Astrocyte (in vitro differentiated cells and primary cell): ENCODE data around the gene TEX51.

Source experiments
- EZH2 ChIP-seq: IDR thresholded peaks from 2 replicates; pipeline ENCODE4 v1.6.1; 2012; ENCODE audit warnings: mild to moderate bottlenecking, low read length, inconsistent platforms; ENCODE audit not compliant: insufficient read depth
- TF ChIP-seq, protein P1 (sequence below): IDR thresholded peaks from 2 replicates; pipeline ENCODE4 v1.5.1; 2011; ENCODE audit warnings: low read depth, mild to moderate bottlenecking, inconsistent platforms, low read length, moderate library complexity; ENCODE audit not compliant: insufficient read depth

DNA sequence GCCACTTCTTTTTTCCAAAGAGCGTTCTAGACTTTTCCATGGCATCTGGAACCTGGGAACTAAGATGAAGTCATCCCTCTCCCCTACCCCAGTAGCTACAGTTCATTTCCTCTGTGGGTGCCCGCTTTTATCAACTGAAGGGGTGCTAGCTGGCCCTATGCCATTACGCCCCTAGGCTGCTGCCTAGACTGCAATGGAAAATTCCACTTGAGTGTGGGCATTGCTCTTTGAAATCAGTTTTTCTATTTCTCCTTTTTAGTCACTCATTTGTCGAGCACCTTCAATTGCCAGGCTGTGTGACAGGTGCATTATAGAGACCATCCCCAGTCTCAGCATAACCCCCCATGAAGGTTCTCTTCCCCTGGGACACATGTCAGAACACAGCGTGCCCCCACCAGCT, 7.3 kb downstream of the TEX51 start:
- no peak for TF ChIP-seq EZH2
- TF ChIP-seq, protein P1, sequence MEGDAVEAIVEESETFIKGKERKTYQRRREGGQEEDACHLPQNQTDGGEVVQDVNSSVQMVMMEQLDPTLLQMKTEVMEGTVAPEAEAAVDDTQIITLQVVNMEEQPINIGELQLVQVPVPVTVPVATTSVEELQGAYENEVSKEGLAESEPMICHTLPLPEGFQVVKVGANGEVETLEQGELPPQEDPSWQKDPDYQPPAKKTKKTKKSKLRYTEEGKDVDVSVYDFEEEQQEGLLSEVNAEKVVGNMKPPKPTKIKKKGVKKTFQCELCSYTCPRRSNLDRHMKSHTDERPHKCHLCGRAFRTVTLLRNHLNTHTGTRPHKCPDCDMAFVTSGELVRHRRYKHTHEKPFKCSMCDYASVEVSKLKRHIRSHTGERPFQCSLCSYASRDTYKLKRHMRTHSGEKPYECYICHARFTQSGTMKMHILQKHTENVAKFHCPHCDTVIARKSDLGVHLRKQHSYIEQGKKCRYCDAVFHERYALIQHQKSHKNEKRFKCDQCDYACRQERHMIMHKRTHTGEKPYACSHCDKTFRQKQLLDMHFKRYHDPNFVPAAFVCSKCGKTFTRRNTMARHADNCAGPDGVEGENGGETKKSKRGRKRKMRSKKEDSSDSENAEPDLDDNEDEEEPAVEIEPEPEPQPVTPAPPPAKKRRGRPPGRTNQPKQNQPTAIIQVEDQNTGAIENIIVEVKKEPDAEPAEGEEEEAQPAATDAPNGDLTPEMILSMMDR, result no peak
